EH (cell line): ENCODE data around the gene ZNF652.

Experiments used
- DNase-seq: peaks from one replicate; pipeline ENCODE4 v3.0.0-alpha.2; 2015; ENCODE audit warnings: low read depth

ZNF652 gene

GRCh38 chr17:49358641-49359247 is 3.3 kb downstream of the ZNF652 start:
- no peak for DNase-seq

- no peak for DNase-seq
These were observed 4.5 kb downstream of the ZNF652 start for GRCh38 chr17:49357516-49357915.

GRCh38 chr17:49356320-49356719 is 5.7 kb downstream of the ZNF652 start:
- DNase-seq: no peak

DNA sequence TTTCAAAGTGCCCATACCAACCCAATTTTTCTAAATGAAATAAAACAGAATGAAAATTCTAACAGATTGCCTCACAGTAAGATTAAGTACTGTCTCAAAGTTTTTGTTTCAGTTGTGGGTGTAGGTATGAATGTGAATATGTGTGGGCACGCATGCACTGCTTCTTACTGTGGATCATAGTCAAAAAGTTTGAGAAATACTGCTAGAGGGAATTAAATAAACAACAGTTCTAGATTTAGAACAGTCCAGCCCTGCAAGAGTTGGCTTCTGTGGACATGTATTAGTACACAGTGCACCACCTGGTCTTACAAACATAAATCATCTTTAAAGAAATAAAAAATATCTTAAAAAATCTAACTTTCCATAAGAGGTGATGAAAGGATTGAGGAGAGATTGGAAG is 8.4 kb downstream of the ZNF652 start:
- no peak for DNase-seq

GRCh38 chr17:49352587-49353154 is 9.4 kb downstream of the ZNF652 start:
- no peak for DNase-seq

GRCh38 chr17:49351572-49352140 is 10.4 kb downstream of the ZNF652 start:
- DNase-seq: no peak

GRCh38 chr17:49349541-49349940 is 12.5 kb downstream of the ZNF652 start:
- no peak for DNase-seq

GRCh38 chr17:49344914-49345313 is 17.1 kb downstream of the ZNF652 start:
- peak; percentile 59 for DNase-seq

GRCh38 chr17:49343273-49343672 is 18.8 kb downstream of the ZNF652 start:
- DNase-seq: peak; percentile 76

DNA sequence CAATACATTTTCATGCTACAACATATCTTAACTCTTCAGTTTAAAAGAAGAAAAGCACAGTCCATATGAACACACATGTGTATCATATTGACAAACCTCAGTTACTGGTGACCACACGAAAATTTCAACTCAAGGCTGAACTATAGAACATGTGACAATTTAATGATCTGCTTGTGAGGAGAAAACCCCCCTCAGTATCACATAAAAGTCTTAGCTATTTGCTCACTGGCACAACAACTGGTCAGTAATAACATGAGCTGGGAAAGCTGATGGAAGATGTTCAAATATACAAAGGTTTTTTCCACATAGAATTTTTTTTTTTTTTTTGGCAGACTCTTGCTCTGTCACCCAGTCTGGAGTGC is 19.5 kb downstream of the ZNF652 start:
- peak; percentile 16 for DNase-seq

DNA sequence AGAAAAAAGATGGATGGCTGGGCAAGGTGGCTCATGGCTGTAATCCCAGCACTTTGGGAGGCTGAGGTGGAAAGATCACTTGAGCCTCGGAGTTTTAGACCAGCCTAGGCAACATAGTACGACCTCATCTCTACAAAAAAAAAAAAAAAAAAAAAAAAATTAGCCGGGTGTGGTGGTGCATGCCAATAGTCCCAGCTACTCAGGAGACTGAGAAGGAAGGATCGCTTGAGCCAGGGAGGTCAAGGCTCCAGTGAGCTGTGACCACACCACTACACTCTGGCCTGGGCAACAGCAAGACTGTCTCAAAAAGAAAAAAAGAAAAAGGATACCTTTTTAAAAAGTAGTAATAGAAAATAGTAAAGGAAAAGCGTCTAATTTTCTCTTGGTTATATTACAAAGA is 20.7 kb downstream of the ZNF652 start:
- no peak for DNase-seq

GRCh38 chr17:49339354-49339753 is 22.7 kb downstream of the ZNF652 start:
- DNase-seq: no peak

- no peak for DNase-seq
These were observed 23.2 kb downstream of the ZNF652 start for GRCh38 chr17:49338883-49339282.

DNA sequence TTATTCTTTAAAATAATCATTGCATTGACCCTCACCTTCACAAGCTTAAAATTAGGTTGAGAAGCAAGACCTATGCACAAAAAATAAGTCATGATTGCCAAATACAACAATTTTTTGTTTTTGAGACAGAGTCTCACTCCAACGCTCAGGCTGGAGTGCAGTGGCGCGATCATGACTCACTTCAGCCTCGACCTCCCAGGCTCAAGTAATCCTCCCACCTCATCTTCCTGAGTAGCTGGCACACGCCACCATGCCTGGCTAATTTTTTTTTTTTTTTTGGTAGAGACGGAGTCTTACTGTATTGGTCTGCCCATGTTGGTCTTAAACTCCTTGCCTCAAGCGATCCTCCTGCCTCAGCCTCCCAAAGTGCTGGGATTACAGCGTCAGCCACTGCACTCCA is 24.2 kb downstream of the ZNF652 start:
- peak; percentile 29 for DNase-seq

DNA sequence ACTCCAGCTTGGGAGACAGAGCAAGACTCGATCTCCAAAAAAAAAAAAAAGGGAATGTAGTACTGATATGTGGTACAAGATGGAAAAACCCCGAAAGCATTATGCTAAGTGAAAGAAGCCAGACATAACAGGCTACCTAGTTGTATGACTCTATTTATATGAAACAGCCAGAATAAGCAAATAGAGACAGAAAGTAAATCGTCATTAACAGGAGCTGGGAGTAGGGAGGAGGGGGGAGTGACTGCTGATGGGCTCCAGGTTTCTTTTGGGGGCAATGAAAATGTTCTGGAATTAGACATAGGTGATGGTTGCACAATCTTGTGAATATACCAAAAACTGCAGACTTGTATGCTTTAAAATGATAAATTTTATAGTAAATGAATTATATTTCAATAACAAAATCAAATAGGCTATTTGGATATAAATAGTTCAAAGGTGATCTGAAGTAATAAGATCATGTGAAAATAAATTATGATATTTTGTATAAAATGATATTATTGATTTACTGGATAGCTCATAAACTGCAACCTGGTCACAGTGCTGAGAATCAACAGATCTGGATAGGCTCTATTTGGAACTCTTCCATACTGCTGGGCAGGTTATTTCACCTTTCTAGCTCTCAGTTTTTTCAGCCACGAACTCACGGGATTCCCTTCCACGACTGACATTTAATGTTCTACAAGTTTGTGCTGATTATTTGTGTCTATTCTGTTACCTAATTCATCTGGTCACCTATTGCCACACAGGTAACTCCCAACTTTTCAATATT is 27.1 kb downstream of the ZNF652 start:
- peak; percentile 9 for DNase-seq

DNA sequence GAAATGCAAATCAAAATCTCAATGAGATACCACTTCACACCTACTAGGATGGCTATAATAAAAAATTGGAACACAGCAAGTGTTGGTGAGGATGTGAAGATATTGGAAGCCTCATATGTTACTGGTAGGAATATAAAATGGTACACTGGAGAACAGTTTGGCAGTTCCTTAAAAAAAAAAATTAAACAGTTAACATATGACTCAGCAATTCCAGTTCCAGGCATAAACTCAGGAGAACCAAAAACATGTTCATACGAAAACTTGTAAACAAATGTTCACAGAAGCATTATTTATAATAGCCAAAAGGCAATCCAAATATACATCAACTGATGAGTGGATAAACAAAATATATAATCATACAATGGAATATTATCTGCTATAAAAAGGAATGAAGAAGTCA is 28.2 kb downstream of the ZNF652 start:
- DNase-seq: peak; percentile 15

DNA sequence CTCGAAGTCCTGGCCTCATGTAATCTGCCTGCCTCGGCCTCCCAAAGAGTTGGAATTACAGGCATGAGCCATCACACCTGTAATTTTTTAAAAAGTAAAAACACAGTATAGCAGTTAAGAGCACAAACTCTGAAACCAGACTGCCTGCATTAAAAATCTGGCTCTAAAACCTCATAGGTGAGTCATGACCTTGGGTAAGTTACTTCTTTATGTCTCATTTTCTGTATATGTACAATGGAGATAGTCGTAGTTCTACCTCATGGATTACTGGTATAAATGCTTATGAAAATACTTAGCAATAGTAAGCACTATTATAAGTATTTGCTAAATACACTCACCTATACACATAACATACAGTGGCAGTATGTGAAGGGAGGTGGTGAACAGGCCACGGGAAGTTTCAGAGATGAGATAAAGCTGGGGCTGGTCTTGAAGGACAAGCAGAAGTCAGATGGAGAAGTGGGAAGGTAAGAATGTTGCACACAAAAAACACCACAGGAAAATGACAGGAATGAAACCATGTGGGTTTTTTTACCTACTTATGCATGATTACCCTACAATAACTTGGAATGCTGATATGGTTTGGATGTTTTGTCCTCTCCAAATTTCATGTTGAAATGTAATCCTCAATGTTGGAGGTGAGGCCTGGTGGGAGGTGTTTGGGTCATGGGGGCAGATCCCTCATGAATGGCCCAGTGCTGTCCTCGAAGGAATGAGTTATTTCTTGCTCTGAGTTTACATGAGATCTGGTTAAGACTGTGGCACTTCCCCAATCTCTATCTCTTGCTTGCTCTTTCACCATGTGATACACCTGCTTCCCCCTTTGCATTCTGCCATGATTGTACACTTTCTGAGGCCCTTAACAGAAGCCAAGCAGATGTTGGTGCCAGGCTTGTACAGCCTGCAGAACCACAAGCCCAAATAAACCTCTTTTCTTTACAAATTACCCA is 33.9 kb downstream of the ZNF652 start:
- DNase-seq: no peak

GRCh38 chr17:49325980-49326379 is 36.1 kb downstream of the ZNF652 start:
- no peak for DNase-seq

DNA sequence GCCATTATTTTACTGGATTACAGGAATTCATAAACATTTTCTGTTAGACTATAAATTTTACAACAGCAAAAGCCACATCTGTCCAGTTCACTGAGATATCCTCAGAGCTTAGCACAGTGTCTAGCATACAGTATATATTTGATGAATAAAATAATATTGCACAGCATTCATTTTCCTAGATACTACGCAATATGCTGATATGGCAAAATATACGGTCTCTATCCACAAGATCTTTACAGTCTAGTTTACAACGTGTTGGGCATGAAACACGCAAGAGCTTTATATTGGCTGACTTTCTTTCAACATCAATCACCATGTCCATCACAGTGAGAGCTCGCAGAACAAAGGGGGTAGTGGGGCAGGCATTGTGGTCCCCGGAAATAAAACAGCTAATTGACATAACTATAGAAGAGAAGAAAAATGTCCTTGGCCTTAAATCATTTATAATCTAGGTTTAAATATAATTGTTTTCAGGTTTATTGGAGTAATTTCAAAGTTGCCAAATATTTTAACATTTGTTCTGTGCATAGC is 43.5 kb downstream of the ZNF652 start:
- DNase-seq: no peak

GRCh38 chr17:49316889-49317675 is 45.0 kb downstream of the ZNF652 start:
- no peak for DNase-seq

DNA sequence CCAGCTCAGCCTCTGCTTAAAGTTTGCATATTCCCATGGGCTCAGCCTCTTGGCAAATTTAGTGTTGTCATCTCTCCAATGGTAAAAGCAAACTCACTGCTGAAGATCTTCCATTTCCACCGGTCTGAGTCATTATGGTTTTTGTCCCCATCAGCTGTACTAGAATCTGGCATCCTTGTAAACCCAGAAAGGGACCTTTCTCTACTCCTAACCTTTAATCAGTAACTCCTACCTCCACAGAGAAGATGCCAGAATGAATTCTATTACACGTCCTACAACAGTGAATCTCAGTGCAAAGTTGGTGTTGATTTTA is 45.8 kb downstream of the ZNF652 start:
- peak; percentile 45 for DNase-seq
